H9 (cell line): ENCODE data around the gene CDK17. TPM values are rescaled to one million over a fixed set of nuclear protein-coding genes. Genes with fewer than 3 reads are reported as not detected.

Experiments used
- DNase-seq: peaks from one replicate; pipeline ENCODE4 v3.0.0-alpha.2; 2017
- H2AFZ ChIP-seq: one replicate; pipeline ENCODE4 v1.6.1; 2013; ENCODE audit warnings: mild to moderate bottlenecking, low read length, control low read depth, moderate library complexity
- H2AK5ac ChIP-seq: 2 replicates; pipeline ENCODE4 v1.6.1; 2013; ENCODE audit warnings: low read length, control low read depth, mixed read lengths; ENCODE audit not compliant: insufficient read length
- H2BK120ac ChIP-seq: one replicate; pipeline ENCODE4 v1.6.1; 2013; ENCODE audit warnings: low read depth, mild to moderate bottlenecking, low read length, control low read depth, inconsistent platforms; ENCODE audit not compliant: poor library complexity, severe bottlenecking
- H2BK12ac ChIP-seq: 2 replicates; pipeline ENCODE4 v1.6.1; 2013; ENCODE audit warnings: low read length, control low read depth, mixed read lengths, low read depth; ENCODE audit not compliant: insufficient read length
- H2BK15ac ChIP-seq: 2 replicates; pipeline ENCODE4 v1.6.1; 2013; ENCODE audit warnings: low read depth, low read length, control low read depth
- H2BK20ac ChIP-seq: one replicate; pipeline ENCODE4 v1.6.1; 2013; ENCODE audit warnings: low read depth, mild to moderate bottlenecking, low read length, control low read depth, inconsistent platforms; ENCODE audit not compliant: poor library complexity, severe bottlenecking
- H2BK5ac ChIP-seq: 2 replicates; pipeline ENCODE4 v1.6.1; 2013; ENCODE audit warnings: low read length, control low read depth, mixed read lengths; ENCODE audit not compliant: insufficient read length
- H3K14ac ChIP-seq: 2 replicates; pipeline ENCODE4 v1.6.1; 2013; ENCODE audit warnings: low read length, control low read depth; ENCODE audit not compliant: insufficient read depth
- H3K18ac ChIP-seq: 2 replicates; pipeline ENCODE4 v1.6.1; 2013; ENCODE audit warnings: low read depth, mild to moderate bottlenecking, mixed read lengths, low read length, control low read depth; ENCODE audit not compliant: insufficient read length
- H3K23ac ChIP-seq: 2 replicates; pipeline ENCODE4 v1.6.1; 2013; ENCODE audit warnings: low read length, control low read depth, mixed read lengths, low read depth; ENCODE audit not compliant: insufficient read length
- H3K23me2 ChIP-seq: 2 replicates; pipeline ENCODE4 v1.6.1; 2013; ENCODE audit warnings: low read depth, mild to moderate bottlenecking, mixed read lengths, low read length, control low read depth; ENCODE audit not compliant: insufficient read length, poor library complexity, severe bottlenecking
- H3K27ac ChIP-seq: 2 replicates; pipeline ENCODE4 v1.5.1; 2013; ENCODE audit warnings: low read length, control low read depth, mixed read lengths, low read depth; ENCODE audit not compliant: insufficient read length
- H3K27me3 ChIP-seq: 2 replicates; pipeline ENCODE4 v1.6.1; 2013; ENCODE audit warnings: low read length, control low read depth, inconsistent platforms; ENCODE audit not compliant: insufficient read depth
- H3K4ac ChIP-seq: 2 replicates; pipeline ENCODE4 v1.6.1; 2013; ENCODE audit warnings: low read depth, mild to moderate bottlenecking, control low read depth, inconsistent platforms, low read length, moderate library complexity
- H3K4me1 ChIP-seq: 2 replicates; pipeline ENCODE4 v1.6.1; 2013; ENCODE audit warnings: low read length, control low read depth, inconsistent platforms; ENCODE audit not compliant: insufficient read depth
- H3K4me2 ChIP-seq: 2 replicates; pipeline ENCODE4 v1.6.1; 2013; ENCODE audit warnings: low read length, control low read depth, mixed read lengths; ENCODE audit not compliant: insufficient read length, insufficient read depth
- H3K56ac ChIP-seq: 2 replicates; pipeline ENCODE4 v1.6.1; 2013; ENCODE audit warnings: low read depth, mild to moderate bottlenecking, mixed read lengths, low read length, control low read depth; ENCODE audit not compliant: insufficient read length
- H3K79me1 ChIP-seq: 2 replicates; pipeline ENCODE4 v1.6.1; 2013; ENCODE audit warnings: low read depth, mild to moderate bottlenecking, moderate library complexity, low read length, control low read depth, inconsistent platforms; ENCODE audit not compliant: insufficient read depth, poor library complexity, severe bottlenecking
- H3K79me2 ChIP-seq: 2 replicates; pipeline ENCODE4 v1.6.1; 2013; ENCODE audit warnings: low read length, control low read depth, inconsistent platforms; ENCODE audit not compliant: insufficient read depth
- H3K9ac ChIP-seq: 2 replicates; pipeline ENCODE4 v1.6.1; 2013; ENCODE audit warnings: low read length, control low read depth, mixed read lengths; ENCODE audit not compliant: insufficient read length; ENCODE audit errors: extremely low read depth
- H3K9me3 ChIP-seq: one replicate; pipeline ENCODE4 v1.6.1; 2013; ENCODE audit warnings: low read depth, low read length, inconsistent platforms; ENCODE audit not compliant: control insufficient read depth
- H3T11ph ChIP-seq: one replicate; pipeline ENCODE4 v1.6.1; 2013; ENCODE audit warnings: mild to moderate bottlenecking, low read length, control low read depth, inconsistent platforms
- H4K20me1 ChIP-seq: one replicate; pipeline ENCODE4 v1.6.1; 2013; ENCODE audit not compliant: control insufficient read depth, insufficient read length, insufficient read depth
- H4K5ac ChIP-seq: 2 replicates; pipeline ENCODE4 v1.6.1; 2013; ENCODE audit warnings: low read depth, mild to moderate bottlenecking, mixed read lengths, low read length, control low read depth; ENCODE audit not compliant: insufficient read length
- H4K8ac ChIP-seq: replicated peaks from 2 replicates; pipeline ENCODE4 v1.6.1; 2013; ENCODE audit warnings: low read length, control low read depth, mixed read lengths, low read depth; ENCODE audit not compliant: insufficient read length
- H4K91ac ChIP-seq: 2 replicates; pipeline ENCODE4 v1.6.1; 2013; ENCODE audit warnings: low read depth, mild to moderate bottlenecking, moderate library complexity, mixed read lengths, low read length, control low read depth; ENCODE audit not compliant: insufficient read length
- H3K27ac Mint-ChIP-seq, 3 experiments: 2 replicates in 2 of 3; 3 replicates in 1 of 3; pipeline ENCODE4 v1.8.0; 2020 to 2021; ENCODE audit warnings: mixed read lengths in 3 of 3, mild to moderate bottlenecking in 1 of 3, moderate library complexity in 1 of 3
- H3K27me3 Mint-ChIP-seq: 2 replicates; pipeline ENCODE4 v1.8.0; 2021; ENCODE audit warnings: low read depth, mild to moderate bottlenecking, moderate library complexity, mixed read lengths
- H3K36me3 Mint-ChIP-seq, 3 experiments: 2 replicates in 2 of 3; 3 replicates in 1 of 3; pipeline ENCODE4 v1.8.0; 2020 to 2021; ENCODE audit warnings: low read depth in 3 of 3, mixed read lengths in 3 of 3; ENCODE audit not compliant: insufficient read depth in 1 of 3
- H3K4me1 Mint-ChIP-seq, 2 experiments: 2 replicates each; pipeline ENCODE4 v1.8.0; 2020; ENCODE audit warnings: mixed read lengths in 2 of 2
- H3K4me3 Mint-ChIP-seq, 2 experiments: 2 replicates in 1 of 2; 3 replicates in 1 of 2; pipeline ENCODE4 v1.8.0; 2020 to 2021; ENCODE audit warnings: mild to moderate bottlenecking in 2 of 2, mixed read lengths in 2 of 2, moderate library complexity in 1 of 2
- H3K9me3 Mint-ChIP-seq, 2 experiments: 2 replicates in 1 of 2; 3 replicates in 1 of 2; pipeline ENCODE4 v1.8.0; 2020; ENCODE audit warnings: mild to moderate bottlenecking in 2 of 2, mixed read lengths in 2 of 2, moderate library complexity in 1 of 2
- total RNA-seq: library from RNA; stranded (reverse); gene quantifications from 2 replicates; pipeline ENCODE4 v1.2.1, GENCODE V29; 2021
- TF ChIP-seq, protein P1 (sequence below): fragments of 200-600 bp; sonication (generic); conservative IDR thresholded peaks from 3 replicates; pipeline ENCODE4 v1.8.0; 2021; ENCODE audit warnings: antibody characterized with exemption, mild to moderate bottlenecking

The CDK17 gene
- total RNA-seq, 1 experiment from 2014 or later = 28.8 TPM

DNA sequence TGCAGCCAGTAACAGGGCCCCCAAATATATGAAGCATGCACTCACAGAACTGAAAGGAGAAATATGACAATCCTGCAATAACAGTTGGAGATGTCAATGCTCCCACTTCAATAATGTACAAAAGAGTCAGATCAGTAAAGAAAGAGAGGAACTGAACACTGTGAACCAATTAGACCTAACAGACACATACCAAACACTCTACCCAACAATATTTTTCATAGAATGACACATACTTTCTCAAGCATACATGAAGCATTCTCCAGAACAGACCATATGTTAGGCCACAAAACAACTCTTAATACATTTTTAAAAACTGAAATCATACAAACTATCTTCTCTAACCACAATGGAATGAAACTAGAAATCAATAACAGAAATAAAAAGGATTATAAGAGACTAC lies 125.9 kb downstream of the CDK17 start:
- Histone ChIP-seq H3K9ac (no peak overlapping the region), H4K91ac (no peak overlapping the region), H2BK12ac (no peak overlapping the region), H3K4me1 (no peaks in the 10 kb centered on the region), H3K4me2 (no peak overlapping the region), H2AK5ac (no peak overlapping the region), H3K14ac (no peak overlapping the region), H3T11ph (no peak overlapping the region), H3K79me2 (no peaks in the 10 kb centered on the region), H3K18ac (no peak overlapping the region), H3K9me3 (no peaks in the 10 kb centered on the region), H3K4ac (no peak overlapping the region), H4K5ac (no peak overlapping the region), H3K56ac (no peak overlapping the region), H2BK120ac (no peak overlapping the region), H3K27me3 (no peaks in the 10 kb centered on the region), H4K8ac (no peak overlapping the region), H2BK5ac (no peak overlapping the region), H4K20me1 (no peaks in the 10 kb centered on the region), H3K79me1 (no peaks in the 10 kb centered on the region), H3K23me2 (no peaks in the 10 kb centered on the region), H3K23ac (no peak overlapping the region), H3K27ac (no peak overlapping the region), H2BK20ac (no peak overlapping the region), H2BK15ac (no peak overlapping the region), H2AFZ (no peak overlapping the region)
- no peak overlapping the region for H3K27ac Mint-ChIP-seq
- H3K4me3 Mint-ChIP-seq = no peak overlapping the region
- H3K27me3 Mint-ChIP-seq = no peaks in the 10 kb centered on the region
- TF ChIP-seq, protein P1, sequence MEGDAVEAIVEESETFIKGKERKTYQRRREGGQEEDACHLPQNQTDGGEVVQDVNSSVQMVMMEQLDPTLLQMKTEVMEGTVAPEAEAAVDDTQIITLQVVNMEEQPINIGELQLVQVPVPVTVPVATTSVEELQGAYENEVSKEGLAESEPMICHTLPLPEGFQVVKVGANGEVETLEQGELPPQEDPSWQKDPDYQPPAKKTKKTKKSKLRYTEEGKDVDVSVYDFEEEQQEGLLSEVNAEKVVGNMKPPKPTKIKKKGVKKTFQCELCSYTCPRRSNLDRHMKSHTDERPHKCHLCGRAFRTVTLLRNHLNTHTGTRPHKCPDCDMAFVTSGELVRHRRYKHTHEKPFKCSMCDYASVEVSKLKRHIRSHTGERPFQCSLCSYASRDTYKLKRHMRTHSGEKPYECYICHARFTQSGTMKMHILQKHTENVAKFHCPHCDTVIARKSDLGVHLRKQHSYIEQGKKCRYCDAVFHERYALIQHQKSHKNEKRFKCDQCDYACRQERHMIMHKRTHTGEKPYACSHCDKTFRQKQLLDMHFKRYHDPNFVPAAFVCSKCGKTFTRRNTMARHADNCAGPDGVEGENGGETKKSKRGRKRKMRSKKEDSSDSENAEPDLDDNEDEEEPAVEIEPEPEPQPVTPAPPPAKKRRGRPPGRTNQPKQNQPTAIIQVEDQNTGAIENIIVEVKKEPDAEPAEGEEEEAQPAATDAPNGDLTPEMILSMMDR = no peak
- H3K36me3 Mint-ChIP-seq = peaks cover 2 to 29% (median 16%) of the 10 kb centered on the region in 3 experiments
- H3K4me1 Mint-ChIP-seq = no peaks in the 10 kb centered on the region; a peak in 1 of 4 replicates
- no peak for DNase-seq
- H3K9me3 Mint-ChIP-seq = no peaks in the 10 kb centered on the region
